ENCODE measurements around the gene PPM1H. TPM values are rescaled to one million over a fixed set of nuclear protein-coding genes. Genes with fewer than 3 reads are reported as not detected.

Gene PPM1H
- total RNA-seq, 2 donors from 2014 or later = 46.4 to 74.4 TPM

- Mint-ChIP-seq H3K4me3 (no peak overlapping the region), H3K4me1 (peaks cover 68% of the 10 kb centered on the region), H3K9me3 (peaks cover 3% of the 10 kb centered on the region), H3K36me3 (ENCODE audit: low read depth) (peaks cover 14% of the 10 kb centered on the region), H3K27me3 (ENCODE audit: insufficient read depth) (no peaks in the 10 kb centered on the region), H3K27ac (peak overlapping the region; percentile 31)
- Histone ChIP-seq H3K9me3 (ENCODE audit: control insufficient read depth, low read length) (peaks cover 10% of the 10 kb centered on the region), H3K27ac (ENCODE audit: low read depth, low read length) (no peak overlapping the region), H3K4me1 (ENCODE audit: control insufficient read depth, insufficient read depth, low read length) (peaks cover 11% of the 10 kb centered on the region), H3K4me3 (ENCODE audit: low read length) (peak overlapping the region; percentile 44), H3K36me3 (ENCODE audit: control insufficient read depth, insufficient read depth, low read length) (no peaks in the 10 kb centered on the region), H3K9ac (ENCODE audit: extremely low read depth, low read length, poor library complexity, severe bottlenecking) (no peak overlapping the region), H3K27me3 (ENCODE audit: control insufficient read depth, insufficient read depth, low read length, poor library complexity, severe bottlenecking) (no peaks in the 10 kb centered on the region)
- DNase-seq = no peak
- WGBS, 2 experiments (ENCODE audit: insufficient coverage in 1 of 2, insufficient read length in 1 of 2) = 72 to 100% methylated on average over 1 of the region's 1 CpG
- TF ChIP-seq, protein P1, sequence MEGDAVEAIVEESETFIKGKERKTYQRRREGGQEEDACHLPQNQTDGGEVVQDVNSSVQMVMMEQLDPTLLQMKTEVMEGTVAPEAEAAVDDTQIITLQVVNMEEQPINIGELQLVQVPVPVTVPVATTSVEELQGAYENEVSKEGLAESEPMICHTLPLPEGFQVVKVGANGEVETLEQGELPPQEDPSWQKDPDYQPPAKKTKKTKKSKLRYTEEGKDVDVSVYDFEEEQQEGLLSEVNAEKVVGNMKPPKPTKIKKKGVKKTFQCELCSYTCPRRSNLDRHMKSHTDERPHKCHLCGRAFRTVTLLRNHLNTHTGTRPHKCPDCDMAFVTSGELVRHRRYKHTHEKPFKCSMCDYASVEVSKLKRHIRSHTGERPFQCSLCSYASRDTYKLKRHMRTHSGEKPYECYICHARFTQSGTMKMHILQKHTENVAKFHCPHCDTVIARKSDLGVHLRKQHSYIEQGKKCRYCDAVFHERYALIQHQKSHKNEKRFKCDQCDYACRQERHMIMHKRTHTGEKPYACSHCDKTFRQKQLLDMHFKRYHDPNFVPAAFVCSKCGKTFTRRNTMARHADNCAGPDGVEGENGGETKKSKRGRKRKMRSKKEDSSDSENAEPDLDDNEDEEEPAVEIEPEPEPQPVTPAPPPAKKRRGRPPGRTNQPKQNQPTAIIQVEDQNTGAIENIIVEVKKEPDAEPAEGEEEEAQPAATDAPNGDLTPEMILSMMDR (conservative IDR thresholded peaks at IDR 0.05) = no peak
Observed at GRCh38 chr12:62794218-62794583, 140.7 kb downstream of the PPM1H start.

GRCh38 chr12:62793256-62794217 is 141.4 kb downstream of the PPM1H start:
- H3K36me3 ChIP-seq (ENCODE audit: control insufficient read depth, insufficient read depth, low read length) = no peaks in the 10 kb centered on the region
- no peak overlapping the region for H3K4me3 ChIP-seq (ENCODE audit: low read length)
- TF ChIP-seq, protein P1 (conservative IDR thresholded peaks at IDR 0.05) = peak; percentile 97
- Mint-ChIP-seq H3K27me3 (ENCODE audit: insufficient read depth) (no peaks in the 10 kb centered on the region), H3K9me3 (peaks cover 3% of the 10 kb centered on the region), H3K4me3 (no peak overlapping the region), H3K36me3 (ENCODE audit: low read depth) (peaks cover 14% of the 10 kb centered on the region), H3K4me1 (peaks cover 64% of the 10 kb centered on the region), H3K27ac (peak overlapping the region; percentile 89)
- peak overlapping the region; percentile 85 for H3K27ac ChIP-seq (ENCODE audit: low read depth, low read length)
- peaks cover 10% of the 10 kb centered on the region for H3K9me3 ChIP-seq (ENCODE audit: control insufficient read depth, low read length)
- no peaks in the 10 kb centered on the region for H3K27me3 ChIP-seq (ENCODE audit: control insufficient read depth, insufficient read depth, low read length, poor library complexity, severe bottlenecking)
- H3K9ac ChIP-seq (ENCODE audit: extremely low read depth, low read length, poor library complexity, severe bottlenecking) = no peak overlapping the region
- H3K4me1 ChIP-seq (ENCODE audit: control insufficient read depth, insufficient read depth, low read length) = peaks cover 7% of the 10 kb centered on the region
- 63 to 79% methylated on average over 16 to 25 of the region's 25 CpGs for WGBS, 2 experiments (ENCODE audit: insufficient coverage in 1 of 2, insufficient read length in 1 of 2)
- peak; percentile 98 for DNase-seq

GRCh38 chr12:62792236-62792870 is 142.6 kb downstream of the PPM1H start:
- H3K27ac ChIP-seq (ENCODE audit: low read depth, low read length) = no peak overlapping the region
- peaks cover 53% of the 10 kb centered on the region for H3K4me1 Mint-ChIP-seq
- peaks cover 2% of the 10 kb centered on the region for H3K4me1 ChIP-seq (ENCODE audit: control insufficient read depth, insufficient read depth, low read length)
- no peaks in the 10 kb centered on the region for H3K27me3 Mint-ChIP-seq (ENCODE audit: insufficient read depth)
- 84 to 97% methylated on average over 4 to 5 of the region's 5 CpGs for WGBS, 2 experiments (ENCODE audit: insufficient coverage in 1 of 2, insufficient read length in 1 of 2)
- H3K9me3 Mint-ChIP-seq = peaks cover 3% of the 10 kb centered on the region
- TF ChIP-seq, protein P1 (conservative IDR thresholded peaks at IDR 0.05) = no peak
- H3K4me3 Mint-ChIP-seq = no peak overlapping the region
- peaks cover 10% of the 10 kb centered on the region for H3K9me3 ChIP-seq (ENCODE audit: control insufficient read depth, low read length)
- no peak for DNase-seq
- peak overlapping the region; percentile 89 for H3K27ac Mint-ChIP-seq
- H3K36me3 Mint-ChIP-seq (ENCODE audit: low read depth) = peaks cover 14% of the 10 kb centered on the region
- no peak overlapping the region for H3K4me3 ChIP-seq (ENCODE audit: low read length)
- H3K36me3 ChIP-seq (ENCODE audit: control insufficient read depth, insufficient read depth, low read length) = no peaks in the 10 kb centered on the region
- H3K27me3 ChIP-seq (ENCODE audit: control insufficient read depth, insufficient read depth, low read length, poor library complexity, severe bottlenecking) = no peaks in the 10 kb centered on the region
- H3K9ac ChIP-seq (ENCODE audit: extremely low read depth, low read length, poor library complexity, severe bottlenecking) = no peak overlapping the region

Measured in endodermal cell (in vitro differentiated cells).